Measurements from ENCODE around the gene TTLL10.

- TF ChIP-seq CTCF (conservative IDR thresholded peaks at IDR 0.05; ENCODE audit: low read depth, low read length) (no peak), NFE2L2 (IDR thresholded peaks at IDR 0.05; ENCODE audit: low read depth, low read length) (no peak), USF2 (IDR thresholded peaks at IDR 0.05; ENCODE audit: low read depth, low read length) (no peak), RCOR1 (IDR thresholded peaks at IDR 0.05; ENCODE audit: insufficient replicate concordance, low read length) (no peak), POLR2A (IDR thresholded peaks at IDR 0.05; ENCODE audit: low read depth, low read length) (no peak), MAFK (IDR thresholded peaks at IDR 0.05; ENCODE audit: low read depth, low read length) (no peak), RFX5 (IDR thresholded peaks at IDR 0.05; ENCODE audit: low read depth, low read length) (no peak), SMC3 (IDR thresholded peaks at IDR 0.05; ENCODE audit: low read depth, low read length) (no peak)
Observed at GRCh38 chr1:1234180-1234808, 60.6 kb downstream of the TTLL10 start.
